HEK293T (cell line): ENCODE measurements around the gene HOXD1.

Experiments used
- ELF4 ChIP-seq: fragments of 450-650 bp; IDR thresholded peaks from 2 replicates; pipeline ENCODE4 v1.6.1; 2017; ENCODE audit warnings: antibody characterized with exemption
- SP1 ChIP-seq: fragments of 450-650 bp; IDR thresholded peaks from 2 replicates; pipeline ENCODE4 v1.6.1; 2017
- TARDBP ChIP-seq: fragments of 450-650 bp; IDR thresholded peaks from 2 replicates; pipeline ENCODE4 v1.6.1; 2016

GRCh38 chr2:176151442-176152287 is 36.8 kb upstream of the HOXD1 start, which contains the start of gene HOXD4:
- TF ChIP-seq SP1 (no peak), ELF4 (no peak), TARDBP (no peak)
